ENCODE measurements around the gene FHAD1. TPM values are rescaled to one million over a fixed set of nuclear protein-coding genes. Genes with fewer than 3 reads are reported as not detected.

FHAD1 gene
- total and polyA plus RNA-seq, 2 of the 13 experiments (the other 11 are each of a cell fraction or from before 2014, with no cell fraction given) = not detected

- TF ChIP-seq GRHL1 (CRISPR knock-in tag; conservative IDR thresholded peaks at IDR 0.05) (no peak), SNAPC2 (CRISPR knock-in tag; IDR thresholded peaks at IDR 0.05) (no peak), CREBL2 (CRISPR knock-in tag; IDR thresholded peaks at IDR 0.05; ENCODE audit: borderline replicate concordance) (no peak), ZSCAN5A (CRISPR knock-in tag; IDR thresholded peaks at IDR 0.05; ENCODE audit: borderline replicate concordance) (no peak), ZNF703 (CRISPR knock-in tag; IDR thresholded peaks at IDR 0.05; ENCODE audit: borderline replicate concordance) (no peak), NFIB (CRISPR knock-in tag; IDR thresholded peaks at IDR 0.05; ENCODE audit: borderline replicate concordance) (no peak), FOXO1 (CRISPR knock-in tag; IDR thresholded peaks at IDR 0.05) (no peak), SMAD1 (CRISPR knock-in tag; IDR thresholded peaks at IDR 0.05; ENCODE audit: borderline replicate concordance, low read depth) (peak; percentile 23; the same call in 1 of the 2 replicates), ZBTB4 (CRISPR knock-in tag; IDR thresholded peaks at IDR 0.05; ENCODE audit: borderline replicate concordance) (no peak), EHMT2 (IDR thresholded peaks at IDR 0.05; ENCODE audit: borderline replicate concordance, low read depth, low read length) (no peak), ZFP62 (CRISPR knock-in tag; IDR thresholded peaks at IDR 0.05) (no peak), ZNF124 (CRISPR knock-in tag; IDR thresholded peaks at IDR 0.05) (no peak), ZNF780A (CRISPR knock-in tag; IDR thresholded peaks at IDR 0.05) (no peak), ZNF562 (CRISPR knock-in tag; IDR thresholded peaks at IDR 0.05; ENCODE audit: borderline replicate concordance) (no peak), ZNF615 (CRISPR knock-in tag; IDR thresholded peaks at IDR 0.05; ENCODE audit: borderline replicate concordance) (no peak), PHF8 (CRISPR knock-in tag; IDR thresholded peaks at IDR 0.05) (peak; percentile 46), NR2F2 (IDR thresholded peaks at IDR 0.05; ENCODE audit: borderline replicate concordance, low read depth) (no peak), RAD21 (CRISPR knock-in tag; IDR thresholded peaks at IDR 0.05) (0 out of 2 replicates have a peak, but pooled peaks have one; percentile 36), ATF7-NPFF (CRISPR knock-in tag; IDR thresholded peaks at IDR 0.05; ENCODE audit: low read depth) (no peak), FIP1L1 (IDR thresholded peaks at IDR 0.05; ENCODE audit: borderline replicate concordance, insufficient read depth, low read depth, low read length) (no peak), ZNF790 (CRISPR knock-in tag; IDR thresholded peaks at IDR 0.05; ENCODE audit: borderline replicate concordance) (no peak), ZMYM4 (CRISPR knock-in tag; IDR thresholded peaks at IDR 0.05) (no peak), ZNF430 (CRISPR knock-in tag; IDR thresholded peaks at IDR 0.05) (peak; percentile 68; the same call in 1 of the 2 replicates)
These were observed 162.6 kb downstream of the FHAD1 start, which contains the start of gene EFHD2 (continued) for GRCh38 chr1:15409388-15410222.

Data from HepG2 (cell line).